ENCODE results near the gene NOD2.

Gene NOD2

GRCh38 chr16:50704245-50704644 lies 10.8 kb downstream of the NOD2 start:
- no peak for DNase-seq (ENCODE audit: extremely low read depth, insufficient read length)
- no peak for TF ChIP-seq CTCF (IDR thresholded peaks at IDR 0.05; ENCODE audit: insufficient read depth, low read length, poor library complexity, severe bottlenecking)
- no peaks in the 10 kb centered on the region for H3K27me3 ChIP-seq (replicated peaks; ENCODE audit: control insufficient read depth, insufficient read depth, low read length)
- no peak overlapping the region for H3K4me3 ChIP-seq (replicated peaks; ENCODE audit: low read depth, low read length)
- H3K36me3 ChIP-seq (ENCODE audit: control insufficient read depth, insufficient read depth, low read length) = no peaks in the 10 kb centered on the region; the same call in 1 of the 2 replicates

DNA sequence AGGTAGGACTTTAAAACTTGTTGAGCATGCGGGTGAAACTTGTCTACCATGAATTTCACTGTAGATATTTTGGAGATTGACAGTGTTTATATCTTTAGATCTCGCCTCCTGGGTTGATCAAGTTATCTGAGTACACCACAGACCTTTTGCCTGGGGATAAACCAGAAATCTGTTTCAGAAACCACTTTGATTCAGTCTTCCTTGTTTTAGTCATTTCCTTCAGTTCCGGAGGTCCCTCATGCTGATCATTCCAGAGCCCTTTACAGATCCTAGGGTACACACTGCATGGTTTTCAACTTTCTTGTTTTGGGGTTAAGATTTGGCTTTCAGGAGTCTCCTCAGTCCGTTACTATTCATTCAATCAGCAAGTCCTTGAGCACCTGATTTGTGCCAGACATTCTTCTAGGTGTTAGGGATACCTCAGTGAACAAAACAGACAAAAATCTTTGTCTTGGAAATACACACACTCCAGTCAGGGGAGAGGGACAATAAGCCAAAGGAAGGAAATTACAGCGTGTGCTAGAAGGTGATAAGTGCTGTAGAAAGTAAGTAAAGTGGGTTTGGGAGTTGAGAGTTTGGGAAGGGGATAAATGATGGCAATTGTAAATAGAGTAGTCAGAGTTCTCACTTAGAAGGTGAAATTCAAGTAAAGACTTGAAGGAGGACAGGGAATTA lies 12.2 kb downstream of the NOD2 start:
- Histone ChIP-seq H3K4me3 (replicated peaks; ENCODE audit: low read depth, low read length) (no peak overlapping the region), H3K27me3 (replicated peaks; ENCODE audit: control insufficient read depth, insufficient read depth, low read length) (no peaks in the 10 kb centered on the region), H3K36me3 (ENCODE audit: control insufficient read depth, insufficient read depth, low read length) (no peaks in the 10 kb centered on the region)
- TF ChIP-seq CTCF (IDR thresholded peaks at IDR 0.05; ENCODE audit: insufficient read depth, low read length, poor library complexity, severe bottlenecking) = no peak
- no peak for DNase-seq (ENCODE audit: extremely low read depth, insufficient read length)

- Histone ChIP-seq H3K36me3 (ENCODE audit: control insufficient read depth, insufficient read depth, low read length) (peaks cover 4% of the 10 kb centered on the region; the same call in 1 of the 2 replicates), H3K27me3 (replicated peaks; ENCODE audit: control insufficient read depth, insufficient read depth, low read length) (no peaks in the 10 kb centered on the region), H3K4me3 (replicated peaks; ENCODE audit: low read depth, low read length) (no peak overlapping the region)
- TF ChIP-seq CTCF (IDR thresholded peaks at IDR 0.05; ENCODE audit: insufficient read depth, low read length, poor library complexity, severe bottlenecking) = no peak
- no peak for DNase-seq (ENCODE audit: extremely low read depth, insufficient read length)
Observed at GRCh38 chr16:50706250-50706649, 12.8 kb downstream of the NOD2 start.

DNA sequence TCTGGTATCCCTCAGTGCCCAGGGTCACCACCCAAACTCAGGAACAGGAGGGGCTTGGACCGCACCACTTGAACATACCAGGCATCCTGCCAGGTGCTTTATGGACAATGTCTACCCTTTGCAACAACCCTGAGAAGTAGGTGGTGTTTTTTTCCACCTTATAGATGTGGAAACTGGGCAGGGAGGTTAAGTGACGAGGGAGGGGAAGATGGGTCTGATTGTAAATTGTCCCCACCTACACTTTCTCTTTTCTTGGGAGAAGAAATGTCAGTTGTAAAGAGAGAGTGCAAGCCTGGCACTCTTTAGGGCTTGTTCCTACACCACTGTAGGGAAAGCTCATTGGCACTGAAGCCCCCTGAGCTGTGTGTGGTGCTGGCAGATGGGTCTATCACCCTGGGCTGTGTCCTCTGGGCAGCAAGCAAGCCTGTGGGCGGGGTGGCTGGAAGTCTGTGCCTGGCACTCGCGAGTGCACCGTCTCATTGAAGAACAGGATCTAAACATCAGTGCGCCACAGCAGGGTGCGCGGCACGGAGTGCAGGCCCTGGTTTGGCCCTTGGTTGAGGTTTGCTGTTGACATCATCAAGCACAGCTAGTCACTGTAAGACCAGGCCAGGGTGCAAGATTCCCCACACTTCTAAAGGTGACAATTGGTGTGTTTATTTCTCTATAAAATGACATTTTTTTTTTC lies 15.1 kb downstream of the NOD2 start:
- DNase-seq (ENCODE audit: extremely low read depth, insufficient read length) = no peak
- no peak overlapping the region for H3K4me3 ChIP-seq (replicated peaks; ENCODE audit: low read depth, low read length)
- TF ChIP-seq CTCF (IDR thresholded peaks at IDR 0.05; ENCODE audit: insufficient read depth, low read length, poor library complexity, severe bottlenecking) = no peak
- H3K27me3 ChIP-seq (replicated peaks; ENCODE audit: control insufficient read depth, insufficient read depth, low read length) = no peaks in the 10 kb centered on the region
- H3K36me3 ChIP-seq (ENCODE audit: control insufficient read depth, insufficient read depth, low read length) = peaks cover 5% of the 10 kb centered on the region

GRCh38 chr16:50709061-50709684 lies 15.8 kb downstream of the NOD2 start:
- TF ChIP-seq CTCF (IDR thresholded peaks at IDR 0.05; ENCODE audit: insufficient read depth, low read length, poor library complexity, severe bottlenecking) = no peak
- Histone ChIP-seq H3K27me3 (replicated peaks; ENCODE audit: control insufficient read depth, insufficient read depth, low read length) (no peaks in the 10 kb centered on the region), H3K36me3 (ENCODE audit: control insufficient read depth, insufficient read depth, low read length) (peaks cover 5% of the 10 kb centered on the region), H3K4me3 (replicated peaks; ENCODE audit: low read depth, low read length) (no peak overlapping the region)
- no peak for DNase-seq (ENCODE audit: extremely low read depth, insufficient read length)
